HG02642 (cell line): ENCODE measurements around the gene UNC13B.

Source experiments
- ATAC-seq: cut with Tn5 transposase; IDR thresholded peaks from one replicate; pipeline ENCODE4 v1.9.1; 2021; ENCODE audit warnings: mild to moderate bottlenecking; ENCODE audit not compliant: unreplicated experiment, poor library complexity

Gene UNC13B

DNA sequence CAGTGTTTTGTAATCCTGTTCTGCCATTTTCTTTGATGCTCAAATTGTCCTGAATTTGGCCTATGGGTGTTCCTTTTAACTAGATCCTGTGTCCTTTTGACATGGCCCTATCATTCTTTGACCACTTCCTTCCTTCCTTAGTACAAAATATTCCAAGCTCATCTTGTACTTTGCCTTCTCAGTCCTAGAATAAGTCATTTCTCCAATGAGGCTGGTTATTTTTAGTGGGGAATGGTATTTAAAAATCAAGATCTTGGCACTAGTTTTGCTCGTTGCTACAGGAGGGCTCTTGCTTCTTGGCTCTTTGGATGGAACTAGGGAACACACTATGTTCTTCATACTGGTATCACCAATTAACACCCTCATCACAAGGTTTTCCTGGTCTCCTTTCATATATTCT is 108.1 kb downstream of the UNC13B start:
- no peak for ATAC-seq

DNA sequence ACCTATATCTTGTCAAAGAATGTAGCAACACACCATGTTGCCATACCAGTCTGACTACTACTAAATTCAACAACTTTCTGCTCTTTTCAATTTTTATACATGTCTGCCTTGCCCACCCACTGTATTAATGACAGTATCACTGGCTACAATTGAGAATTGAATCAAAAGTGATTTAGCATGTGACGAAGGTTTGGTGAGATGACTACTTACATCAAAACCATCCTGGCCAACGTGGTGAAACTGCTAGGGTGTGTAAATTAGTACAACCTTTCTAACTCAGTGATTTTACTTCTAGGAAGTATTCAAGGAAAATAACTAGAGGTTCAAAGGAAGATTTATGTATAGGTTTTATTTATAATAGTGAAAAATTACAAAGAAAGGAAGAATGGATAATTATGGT is 109.8 kb downstream of the UNC13B start:
- no peak for ATAC-seq

DNA sequence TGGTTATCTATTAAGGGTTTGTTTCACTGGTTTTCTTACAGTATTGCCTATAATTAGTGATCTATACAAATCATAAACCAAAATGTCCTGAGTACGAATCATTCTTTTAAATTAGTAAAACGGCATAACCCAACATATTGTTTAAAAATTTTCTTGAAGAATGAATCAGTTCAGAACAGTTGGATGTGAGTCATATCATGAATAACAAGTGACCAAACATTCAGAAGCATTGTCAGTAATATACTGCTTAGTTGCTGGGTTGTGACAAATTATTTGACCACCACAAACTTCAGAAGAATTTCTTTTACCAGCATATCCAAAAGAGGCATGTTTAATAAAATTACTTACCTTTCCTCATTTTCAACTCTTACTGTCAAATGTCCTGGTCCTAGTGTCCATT is 111.2 kb downstream of the UNC13B start:
- no peak for ATAC-seq

DNA sequence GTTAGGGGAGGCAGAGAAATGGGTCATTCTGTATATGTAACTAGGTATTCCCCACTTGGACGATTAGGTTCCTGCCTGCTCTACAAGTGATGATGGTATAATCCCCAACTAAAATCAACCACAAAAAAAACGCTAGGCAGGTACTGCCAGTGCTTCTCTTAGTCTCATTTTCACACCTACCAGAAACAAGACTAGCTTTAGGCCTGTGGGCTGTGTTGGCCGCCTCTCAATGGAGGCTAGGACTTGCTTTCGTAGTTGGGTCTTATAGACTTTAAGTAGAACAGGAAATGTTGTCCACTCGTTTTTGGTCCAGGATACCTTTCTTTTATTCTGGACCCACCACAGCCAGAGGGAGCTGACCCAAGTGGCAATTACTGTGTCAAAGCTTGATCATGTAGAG is 111.8 kb downstream of the UNC13B start:
- ATAC-seq, result no peak

DNA sequence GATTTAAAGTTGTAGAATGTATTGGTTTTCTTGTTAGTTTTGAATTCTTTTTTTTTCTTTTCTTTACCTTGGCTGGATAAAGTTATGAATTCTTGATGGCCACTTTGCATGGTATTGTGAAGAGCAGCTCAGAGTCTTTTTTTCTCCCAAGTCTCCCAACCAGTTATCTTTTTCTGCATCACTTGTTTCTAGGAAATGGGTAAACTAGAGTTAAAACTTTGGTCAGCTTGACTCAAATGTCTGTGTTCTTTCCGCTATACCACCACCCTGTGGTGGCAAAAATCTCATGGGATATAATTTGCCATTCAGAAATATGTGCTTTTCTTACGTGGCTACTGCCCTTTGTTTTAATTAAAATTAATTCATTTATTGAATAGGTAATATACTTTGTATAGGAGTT is 113.2 kb downstream of the UNC13B start:
- no peak for ATAC-seq

DNA sequence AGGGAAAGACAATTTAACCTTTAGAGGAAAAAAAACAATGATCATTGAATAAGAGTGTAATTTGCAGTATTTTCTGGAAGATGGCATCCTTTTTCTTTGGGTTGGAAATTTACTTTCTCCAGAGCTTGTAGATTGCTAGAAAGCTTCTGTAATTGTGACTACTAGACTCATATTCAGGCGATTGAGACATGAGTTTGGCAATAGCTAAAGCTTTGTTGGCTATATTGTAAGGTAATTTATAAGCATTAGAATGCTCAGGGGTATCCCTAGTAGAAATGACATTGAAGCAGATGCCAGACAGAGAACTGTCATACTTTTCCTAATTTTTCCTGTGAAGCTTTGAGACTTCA is 115.3 kb downstream of the UNC13B start:
- ATAC-seq, result no peak

DNA sequence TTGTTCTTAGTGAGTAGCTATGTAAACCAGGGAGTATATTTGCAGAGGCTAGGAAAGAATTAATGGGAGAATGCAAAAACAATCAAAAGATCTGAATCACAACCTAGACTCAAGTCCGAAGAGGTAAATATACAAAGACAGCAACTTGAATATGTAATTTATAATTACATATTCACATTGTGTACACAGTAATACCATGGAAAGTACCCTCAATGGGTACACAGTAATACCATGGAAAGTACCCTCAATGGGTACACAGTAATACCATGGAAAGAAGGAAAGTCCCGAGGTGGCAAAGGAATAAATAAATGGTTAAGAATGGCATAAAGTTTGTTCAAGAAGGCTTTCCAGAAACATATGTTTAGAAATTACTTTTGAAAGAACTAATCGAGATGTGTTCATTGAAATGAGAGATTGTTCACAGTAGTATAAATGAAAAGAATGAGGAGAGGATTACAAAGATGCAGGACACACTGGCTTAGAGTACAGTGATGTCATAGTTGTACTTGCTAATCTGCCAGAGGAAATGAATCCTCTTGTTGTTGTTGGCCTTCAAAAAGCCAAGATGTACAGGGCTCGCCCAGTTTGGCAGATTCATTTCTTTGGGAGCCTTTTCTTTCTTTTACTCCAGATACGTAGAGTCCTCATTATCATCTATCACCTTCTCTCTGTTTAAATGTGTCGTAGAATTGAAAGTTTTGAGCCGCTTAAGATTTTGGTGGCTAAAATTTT is 116.0 kb downstream of the UNC13B start:
- ATAC-seq, result no peak

DNA sequence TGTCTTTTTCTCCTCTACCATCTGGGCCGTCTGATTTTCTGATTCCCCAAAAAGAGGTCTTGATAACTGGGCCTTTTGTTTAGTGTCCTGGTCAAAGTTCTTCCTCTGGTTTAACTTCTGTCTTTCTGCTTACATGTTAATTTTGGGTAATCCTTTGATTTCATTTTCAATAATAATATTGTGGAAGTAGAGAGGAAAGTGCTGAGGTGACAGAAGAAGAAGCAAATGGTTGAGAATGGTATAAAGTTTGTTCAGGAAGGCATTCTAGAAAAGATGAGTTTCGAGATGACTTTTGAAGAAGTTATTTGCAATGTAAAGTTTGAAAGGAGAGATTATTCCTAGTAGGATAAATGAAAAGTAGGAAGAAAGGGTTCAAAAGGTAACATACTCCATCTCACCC is 118.1 kb downstream of the UNC13B start:
- no peak for ATAC-seq

DNA sequence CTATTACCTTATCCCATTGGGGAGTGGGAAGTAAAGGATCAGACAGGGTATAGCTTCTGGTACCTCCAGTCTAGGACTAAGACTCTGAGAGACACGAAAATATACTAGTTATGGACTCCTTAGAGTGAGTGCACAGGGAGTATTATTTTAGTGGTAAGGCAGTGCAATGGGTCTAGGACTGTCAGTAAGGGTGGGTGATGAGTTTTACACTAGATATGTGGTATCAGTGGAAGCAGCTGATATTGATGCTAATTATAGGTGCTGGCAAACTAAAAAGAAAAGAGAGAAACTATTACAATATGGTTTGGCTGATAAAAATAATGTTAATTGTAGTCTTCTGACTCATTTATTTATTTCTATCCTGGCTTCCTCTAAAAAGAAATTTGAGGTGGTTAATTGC is 118.6 kb downstream of the UNC13B start:
- ATAC-seq, result no peak

DNA sequence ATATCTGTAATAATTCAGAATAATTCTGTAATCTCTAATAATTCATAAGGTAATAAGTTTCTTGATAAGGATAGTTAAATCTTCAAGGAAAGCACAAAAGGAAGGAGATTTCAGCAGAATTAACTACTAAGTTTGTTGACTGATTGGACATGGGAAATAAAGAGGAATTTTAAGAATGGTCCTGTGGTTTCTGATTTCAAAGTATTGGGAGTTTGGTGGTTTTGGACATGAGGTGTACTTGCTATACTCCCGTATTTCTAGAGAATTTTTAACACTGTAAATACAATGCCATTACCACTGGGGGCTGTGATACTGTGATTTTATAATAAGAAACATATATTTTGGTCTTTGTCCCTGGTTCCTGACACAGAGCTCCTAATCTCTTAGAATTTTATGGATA is 123.9 kb downstream of the UNC13B start:
- ATAC-seq, result no peak

DNA sequence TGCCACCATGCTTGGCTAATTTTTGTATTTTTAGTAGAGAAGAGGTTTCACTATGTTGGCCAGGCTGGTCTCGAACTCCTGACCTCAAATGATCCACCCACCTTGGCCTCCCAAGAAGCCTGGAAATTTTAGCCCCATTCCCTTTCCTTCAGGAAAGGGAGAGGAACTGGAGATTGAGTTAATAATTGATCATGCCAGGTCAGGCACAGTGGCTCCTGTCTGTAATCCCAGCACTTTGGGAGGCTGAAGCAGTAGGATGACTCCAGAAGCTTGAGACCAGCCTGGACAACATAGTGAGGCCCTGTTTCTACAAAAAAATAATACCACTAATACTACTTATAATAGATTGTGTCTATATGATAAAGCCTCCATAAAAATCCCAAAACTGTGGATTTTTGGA is 124.6 kb downstream of the UNC13B start:
- no peak for ATAC-seq

DNA sequence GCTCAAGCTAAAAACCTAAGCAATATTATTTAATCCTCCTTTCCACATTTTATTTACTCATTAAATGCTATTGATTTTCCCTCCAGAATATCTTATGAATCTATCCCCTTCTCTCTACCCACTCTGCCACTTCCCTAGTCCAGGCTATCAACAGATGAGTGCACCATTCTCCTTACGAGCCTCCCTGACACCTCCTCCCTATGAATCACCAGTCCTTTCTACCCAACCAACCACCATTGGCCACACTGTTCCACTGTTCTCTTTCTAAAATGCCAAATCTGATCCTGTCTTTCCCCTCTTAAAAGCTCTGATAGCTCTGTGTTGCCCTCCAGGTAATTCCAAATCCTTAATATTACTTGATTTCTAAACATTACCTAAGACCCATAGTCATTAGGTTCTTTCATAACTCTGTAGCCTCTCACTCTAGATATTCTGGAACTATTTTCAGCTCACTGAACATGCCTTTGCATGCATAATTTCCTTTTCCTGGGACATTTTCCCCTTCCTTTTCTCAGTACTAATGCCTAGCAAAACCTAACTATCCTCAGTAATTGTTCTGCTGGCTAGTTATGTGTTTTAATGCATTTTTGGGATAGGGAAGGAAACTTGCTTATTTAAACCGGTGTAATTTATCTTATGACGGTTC is 126.3 kb downstream of the UNC13B start:
- ATAC-seq, result no peak

DNA sequence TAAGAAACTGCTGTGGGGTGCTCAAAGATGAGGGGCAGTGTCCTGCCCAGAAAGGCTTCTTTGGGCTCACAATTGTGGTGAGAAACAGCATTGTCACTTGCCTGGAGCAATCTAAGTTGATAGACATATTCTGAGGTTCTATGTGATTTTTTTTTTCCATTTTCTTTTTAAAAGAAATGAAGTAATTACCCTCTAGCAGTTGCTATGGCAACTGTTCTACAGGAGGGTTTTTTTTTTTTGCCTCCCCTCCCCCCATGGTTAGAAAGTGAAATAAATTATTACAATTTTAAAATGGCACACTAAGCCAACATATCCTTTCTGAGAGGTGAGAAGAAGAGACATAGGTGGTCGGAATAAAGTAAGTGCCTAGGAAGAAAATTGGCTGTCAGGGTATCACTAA is 127.0 kb downstream of the UNC13B start:
- no peak for ATAC-seq

DNA sequence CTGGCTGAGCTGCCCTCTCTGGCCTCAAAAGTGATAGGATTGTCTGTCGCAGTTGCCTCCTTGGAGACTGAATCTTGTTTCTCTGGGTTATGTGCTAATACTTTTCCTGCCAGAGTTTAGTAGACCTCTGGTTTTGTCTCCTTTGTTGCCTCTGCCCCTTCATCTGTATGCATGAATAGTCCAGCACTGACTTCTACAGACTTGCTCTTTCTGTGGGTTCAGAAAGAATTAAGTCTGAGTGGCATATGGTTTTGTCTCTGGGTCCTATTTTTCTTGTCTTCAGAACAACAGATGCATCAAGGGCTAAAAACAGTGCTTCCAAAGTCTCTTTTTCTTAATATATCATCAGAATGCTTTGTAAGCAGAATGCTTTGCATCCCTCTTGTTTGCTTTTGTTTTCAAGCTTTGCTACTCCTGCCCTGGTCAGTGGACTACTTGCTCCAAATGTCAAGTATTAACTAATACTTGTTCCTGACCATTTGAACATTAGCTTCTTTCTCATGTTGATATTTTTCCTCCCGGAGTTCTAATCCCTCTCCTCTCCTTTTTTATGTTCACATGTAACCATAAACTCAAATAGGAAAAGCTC is 131.7 kb downstream of the UNC13B start:
- ATAC-seq, result no peak

DNA sequence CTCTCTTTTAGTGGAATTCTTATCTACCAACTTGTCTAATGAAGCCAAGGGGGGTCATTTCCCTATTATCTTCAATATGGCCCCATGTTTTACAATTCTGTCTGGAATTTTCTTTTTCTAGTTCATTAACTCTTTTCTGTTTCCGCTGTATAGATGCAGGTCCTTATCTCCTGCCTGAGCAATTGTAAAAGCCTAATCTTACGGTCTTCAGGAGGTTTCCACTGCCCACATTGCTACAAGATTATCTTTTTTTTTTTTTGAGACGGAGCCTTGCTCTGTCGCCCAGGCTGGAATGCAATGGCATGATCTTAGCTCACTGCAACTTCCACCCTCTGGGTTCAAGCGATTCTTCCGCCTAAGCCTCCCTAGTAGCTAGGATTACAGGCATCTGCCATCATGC is 132.3 kb downstream of the UNC13B start:
- no peak for ATAC-seq

DNA sequence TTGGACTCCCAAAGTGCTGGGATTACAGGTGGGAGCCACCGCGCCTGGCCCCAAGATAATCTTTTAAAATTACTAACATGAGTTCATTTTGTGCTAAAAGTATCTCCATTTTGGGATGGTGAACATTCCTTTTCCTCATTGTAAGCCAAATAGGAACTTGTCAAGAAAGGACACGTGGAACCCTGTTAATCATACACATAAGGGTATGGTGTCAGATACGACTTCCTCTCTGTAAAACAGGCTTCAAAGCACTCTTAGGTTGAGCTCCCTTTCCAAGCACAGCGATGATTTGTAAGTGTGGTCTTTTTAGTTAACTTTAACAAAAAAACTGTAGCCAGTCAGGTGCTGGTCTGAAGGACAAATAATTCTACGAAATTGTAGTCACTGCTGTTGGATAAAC is 132.7 kb downstream of the UNC13B start:
- ATAC-seq, result no peak

DNA sequence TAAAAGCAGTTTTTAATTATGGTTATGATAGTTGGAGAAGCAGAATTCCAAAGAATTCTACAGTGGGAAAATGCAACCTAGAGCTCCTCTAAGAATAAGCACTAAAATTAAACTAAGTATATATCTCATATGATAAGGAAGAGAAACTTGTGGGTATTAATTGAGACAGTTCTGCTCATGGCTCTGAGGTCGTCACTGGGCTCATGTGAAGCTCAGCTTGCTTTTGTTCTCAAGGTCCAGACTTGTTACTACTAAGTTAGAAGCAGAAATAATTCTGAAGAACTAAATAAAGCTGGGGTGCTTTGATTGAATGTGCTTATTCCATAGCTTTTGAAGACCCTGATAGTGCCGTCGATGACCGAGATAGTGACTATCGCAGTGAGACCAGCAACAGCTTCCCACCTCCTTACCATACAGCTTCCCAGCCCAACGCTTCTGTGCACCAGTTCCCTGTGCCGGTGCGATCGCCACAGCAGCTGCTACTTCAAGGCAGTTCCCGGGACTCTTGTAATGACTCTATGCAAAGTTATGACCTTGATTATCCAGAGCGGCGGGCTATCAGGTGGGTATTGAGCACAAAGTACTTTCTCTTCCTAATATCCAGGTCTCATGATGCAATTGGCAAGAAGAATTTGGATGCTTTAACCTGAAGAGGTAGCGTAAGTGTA is 133.7 kb downstream of the UNC13B start:
- ATAC-seq, result no peak

DNA sequence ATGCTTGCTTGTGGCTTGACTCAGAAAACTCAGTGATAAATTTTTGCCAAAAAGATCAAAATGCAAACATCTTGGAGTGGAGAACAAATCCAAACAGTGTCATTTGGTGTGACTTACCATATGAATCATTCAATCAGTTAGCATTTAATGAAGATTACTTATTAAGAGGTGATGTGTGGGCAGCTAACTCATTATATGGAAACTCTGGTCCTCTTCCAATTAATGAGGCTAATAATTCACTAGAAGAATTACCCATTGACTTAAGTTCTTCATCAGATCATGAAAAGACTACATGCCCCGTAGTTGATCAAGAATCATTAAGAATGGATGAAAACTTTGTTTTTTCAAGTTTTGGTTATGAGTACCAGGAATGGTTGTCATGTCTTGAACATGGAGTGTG is 141.8 kb downstream of the UNC13B start:
- no peak for ATAC-seq

DNA sequence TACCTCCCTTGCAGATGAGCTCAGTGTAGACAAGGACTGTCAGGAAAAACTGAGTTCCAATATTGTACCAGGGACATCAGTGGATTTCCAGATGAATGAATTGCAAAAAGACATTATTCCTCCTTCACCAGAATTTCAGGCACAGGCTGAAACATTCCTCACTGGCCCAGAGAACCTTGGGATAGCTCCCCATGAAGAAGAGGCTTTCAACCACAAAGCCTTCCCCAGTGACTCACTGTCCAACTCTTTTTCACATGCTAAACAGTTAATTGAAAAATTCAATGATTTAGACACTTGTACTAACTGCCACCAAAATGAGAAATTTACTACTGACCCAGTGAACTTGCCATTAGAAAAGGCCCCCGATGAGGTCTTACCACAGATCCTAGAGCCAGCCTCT is 144.5 kb downstream of the UNC13B start:
- ATAC-seq, result no peak

DNA sequence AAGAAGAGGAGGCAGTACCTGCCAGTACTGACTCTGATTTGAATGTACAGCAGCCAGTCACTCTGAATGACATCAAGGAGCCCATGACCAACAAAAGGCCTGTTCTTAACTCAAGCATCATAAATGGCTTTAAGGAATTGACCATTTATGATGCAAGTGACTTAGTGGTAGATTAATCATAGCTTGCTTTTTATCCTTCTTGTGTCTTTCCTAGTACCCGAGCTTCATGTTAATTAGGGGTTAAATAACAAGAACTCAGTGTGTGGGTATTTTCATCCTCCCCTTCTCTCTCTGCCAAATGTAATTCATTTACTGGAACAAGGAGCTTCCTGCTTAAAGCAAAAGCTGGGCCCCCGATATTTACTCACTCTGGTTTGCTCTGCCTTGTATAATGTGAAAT is 146.5 kb downstream of the UNC13B start:
- ATAC-seq, result no peak

DNA sequence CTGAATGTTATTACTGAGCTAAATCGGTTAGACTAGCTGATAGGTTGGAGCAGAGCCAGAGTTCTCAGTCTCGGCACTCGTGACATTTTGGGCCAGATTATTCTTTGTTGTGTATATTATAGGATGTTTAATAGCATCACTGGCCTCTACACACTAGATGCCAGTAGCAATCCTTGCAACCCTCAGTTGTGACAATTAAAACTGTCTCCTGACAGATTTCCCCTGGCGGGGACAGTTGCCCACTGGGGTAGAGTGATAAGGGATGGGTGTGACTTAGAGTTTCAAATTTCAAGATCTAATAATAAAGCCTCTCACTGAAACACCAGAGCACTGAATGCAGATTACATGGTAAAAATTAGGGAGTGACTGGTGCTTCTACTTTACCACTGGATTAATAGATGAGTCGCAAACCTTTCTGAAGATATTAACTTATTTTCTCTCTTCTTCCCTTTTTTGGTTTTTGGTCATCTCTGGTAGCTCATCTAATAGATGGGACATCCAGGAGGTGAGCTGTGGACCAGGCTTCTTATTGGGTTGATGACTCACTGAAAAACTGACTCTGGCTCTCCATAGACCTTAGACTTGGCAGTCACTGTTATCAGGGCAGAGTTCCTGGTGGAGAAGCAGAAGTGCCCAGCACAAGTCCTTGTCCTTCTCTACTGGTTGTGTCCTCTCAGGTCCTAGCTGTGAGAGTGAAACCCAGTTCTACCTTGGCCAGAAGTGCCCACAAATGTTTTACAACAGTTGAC is 150.3 kb downstream of the UNC13B start:
- ATAC-seq, result no peak
